Gastroesophageal sphincter (tissue), 4 donors: ENCODE data around the gene PI4KA. TPM values are rescaled to one million over a fixed set of nuclear protein-coding genes. Genes with fewer than 3 reads are reported as not detected.

Experiments
- ATAC-seq: fragments of 150-250 bp; one replicate; pipeline ENCODE4 v1.9.1; 2016; ENCODE audit warnings: mild to moderate bottlenecking, moderate library complexity
- H3K27ac ChIP-seq, 4 donors: fragments of 200-600 bp; sonication (generic) in 3 of 4; 1 replicate in 3 of 4; 2 replicates in 1 of 4; pipeline ENCODE4 v1.5.1; 2016 to 2019
- H3K27me3 ChIP-seq: fragments of 200-600 bp; sonication (generic); one replicate; pipeline ENCODE4 v1.5.1; 2019
- H3K36me3 ChIP-seq, 2 donors: fragments of 200-600 bp; sonication (generic); one replicate each; pipeline ENCODE4 v1.5.1; 2019; ENCODE audit warnings: control low read depth in 1 of 2
- H3K4me1 ChIP-seq, 3 donors: fragments of 200-600 bp; sonication (generic); 1 replicate in 2 of 3; 2 replicates in 1 of 3; pipeline ENCODE4 v1.5.1; 2016 to 2019; ENCODE audit warnings: control low read depth in 2 of 3
- H3K4me3 ChIP-seq, 2 donors: fragments of 200-600 bp; sonication (generic); one replicate each; pipeline ENCODE4 v1.5.1; 2019; ENCODE audit warnings: mild to moderate bottlenecking in 1 of 2, moderate library complexity in 1 of 2
- H3K9me3 ChIP-seq, 3 donors: fragments of 200-600 bp; sonication (generic); one replicate each; pipeline ENCODE4 v1.5.1; 2017 to 2019; ENCODE audit warnings: control low read depth in 2 of 3
- CTCF ChIP-seq, 4 experiments: fragments of 200-600 bp in 2 of 4; fragments of 450-650 bp in 2 of 4; sonication (generic) in 1 of 4; IDR thresholded peaks; one replicate each; pipeline ENCODE4 v1.5.1; 2017 to 2019; ENCODE audit warnings: antibody characterized with exemption in 4 of 4, mild to moderate bottlenecking in 2 of 4, moderate library complexity in 2 of 4
- EP300 ChIP-seq: sonication (generic); formaldehyde crosslinking; IDR thresholded peaks from one replicate; pipeline ENCODE4 v1.6.1; 2017; ENCODE audit warnings: antibody characterized with exemption, mild to moderate bottlenecking
- POLR2A ChIP-seq, 2 donors: fragments of 450-650 bp; IDR thresholded peaks; one replicate each; pipeline ENCODE4 v1.6.1; 2017; ENCODE audit warnings: antibody characterized with exemption in 2 of 2, mild to moderate bottlenecking in 2 of 2, moderate library complexity in 1 of 2
- POLR2AphosphoS5 ChIP-seq: sonication (generic); formaldehyde crosslinking; IDR thresholded peaks from one replicate; pipeline ENCODE4 v1.6.1; 2017; ENCODE audit warnings: antibody characterized with exemption
- WGBS, 2 donors: methylation state at CpG; one replicate each; pipeline ENCODE4 v1.1.5; 2018; ENCODE audit warnings: low coverage in 1 of 2; 5-methylcytosine and 5-hydroxymethylcytosine counted together
- total RNA-seq, 4 donors: library from RNA; depleted of rRNA; stranded (reverse); fragments of >200 nt; gene quantifications; one replicate each; pipeline ENCODE4 v1.1.0, GENCODE V29; 2016

The PI4KA gene
- total RNA-seq, result 100 to 1,000 TPM in 2 of 4 donors, 10 to 100 TPM in 2; 45.7 to 113 (median 87.5) TPM

DNA sequence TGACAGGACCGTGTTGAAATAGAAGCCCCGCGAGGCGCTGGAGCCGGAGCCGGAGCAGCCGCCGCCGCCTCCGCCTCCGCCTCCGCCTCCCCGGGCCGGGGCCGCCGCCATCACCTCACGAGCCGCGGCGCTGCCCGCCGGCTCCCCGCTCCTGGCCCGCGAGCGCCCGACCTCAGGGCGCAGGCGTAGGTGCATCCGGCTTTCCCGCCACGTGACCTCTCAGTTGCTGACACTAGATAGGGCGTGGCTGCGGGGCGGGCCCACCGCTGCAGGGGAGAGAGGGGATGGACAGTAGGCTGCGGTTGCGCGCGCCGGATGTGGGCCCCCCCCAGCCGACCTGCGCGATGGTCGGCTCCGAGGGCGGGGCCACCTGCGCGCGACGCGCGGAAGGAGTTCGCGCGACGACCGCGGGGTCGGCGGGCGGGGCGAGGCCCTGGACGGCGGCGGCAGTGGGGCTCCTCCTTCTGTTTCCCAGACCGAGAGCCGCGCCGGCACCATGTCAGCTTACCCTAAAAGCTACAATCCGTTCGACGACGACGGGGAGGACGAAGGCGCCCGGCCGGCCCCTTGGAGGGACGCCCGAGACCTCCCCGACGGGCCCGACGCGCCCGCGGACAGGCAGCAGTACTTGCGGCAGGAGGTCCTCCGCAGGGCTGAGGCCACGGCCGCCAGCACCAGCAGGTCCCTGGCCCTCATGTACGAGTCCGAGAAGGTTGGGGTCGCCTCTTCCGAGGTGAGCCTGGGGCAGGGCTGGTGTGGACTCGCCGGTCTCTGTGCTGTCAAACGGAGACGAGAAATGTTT lies at the start of gene PI4KA, which contains the start of gene SNAP29:
PI4KA (minus strand) TSS at position 197 of the 802 bp plus-strand sequence; CDS start at position 111, 86 bp downstream.
SNAP29 (plus strand) TSS at position 393 of the 802 bp plus-strand sequence; CDS start at position 497, 104 bp downstream.
- TF ChIP-seq CTCF (IDR thresholded peaks at IDR 0.05) (peak in 2 of 4 experiments; percentile 30 to 53), EP300 (no peak), POLR2A (IDR thresholded peaks at IDR 0.05) (peak; percentile 72 to 91), POLR2AphosphoS5 (peak; percentile 66)
- peak; percentile 98 for ATAC-seq
- H3K4me1 ChIP-seq, result peaks cover 3 to 79% (median 9%) of the 10 kb centered on the region in 3 donors
- 0 to 1% methylated on average over 8 to 25 of the region's 100 CpGs for WGBS, 2 donors
- H3K27me3 ChIP-seq, result no peaks in the 10 kb centered on the region
- peak within 1 kb of the TSS; percentile 80 to 96 (median 94) for H3K27ac ChIP-seq
- peaks cover 0 to 14% of the 10 kb centered on the region in 2 donors for H3K36me3 ChIP-seq
- H3K9me3 ChIP-seq, result no peaks in the 10 kb centered on the region
- peak within 1 kb of the TSS; percentile 85 to 92 for H3K4me3 ChIP-seq

- TF ChIP-seq POLR2A (IDR thresholded peaks at IDR 0.05), result no peak
- no peak for TF ChIP-seq CTCF (IDR thresholded peaks at IDR 0.05)
- no peak for TF ChIP-seq POLR2AphosphoS5
- no peak for TF ChIP-seq EP300
- ATAC-seq, result no peak
- WGBS, 2 donors, result 72 to 79% methylated on average over 3 of the region's 3 CpGs
Measured at GRCh38 chr22:20906387-20906767, 47.8 kb upstream of the PI4KA start.

DNA sequence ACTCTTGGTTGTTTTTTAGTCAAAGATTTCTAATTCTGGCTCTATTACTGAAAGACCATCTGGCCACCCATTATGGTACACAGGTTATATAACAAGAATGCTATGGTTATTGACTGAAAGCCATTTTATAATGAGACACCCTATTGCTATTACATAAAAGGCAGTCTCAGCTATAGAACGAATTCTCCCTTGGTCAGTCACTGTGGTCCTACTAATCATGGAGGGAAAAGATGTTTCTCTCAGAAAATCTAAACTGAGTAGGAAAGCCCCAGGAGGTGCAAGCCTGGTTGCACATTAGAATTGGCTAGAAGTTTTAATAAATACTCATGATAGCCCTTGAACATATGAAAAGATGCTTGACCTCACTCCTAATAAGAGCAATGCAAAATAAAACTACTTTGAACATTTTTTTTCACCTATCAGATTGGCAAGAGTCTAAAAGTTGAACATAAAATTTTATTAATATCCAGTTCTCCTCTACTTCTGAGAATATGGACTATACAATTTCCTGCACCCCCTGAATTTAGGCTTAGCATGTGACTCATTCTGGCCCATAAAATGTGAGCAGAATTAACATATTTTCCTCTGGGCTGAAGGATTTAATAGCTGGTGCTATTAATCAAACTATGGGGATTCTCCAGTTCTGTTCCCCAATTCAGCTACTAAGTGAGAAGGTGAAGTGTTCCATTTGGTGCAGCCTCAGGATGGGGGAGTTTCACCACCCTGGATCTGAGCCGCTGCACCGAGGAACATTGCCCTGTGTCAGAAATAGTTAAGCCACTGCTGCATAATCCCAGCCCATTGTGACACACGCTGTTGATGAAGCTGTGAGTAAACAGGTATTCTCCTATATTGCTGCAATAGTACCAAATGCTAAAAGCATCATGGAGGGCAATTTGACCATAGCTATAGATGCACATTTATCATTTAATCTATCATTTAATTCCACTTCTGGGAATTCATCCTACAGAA lies 47.1 kb upstream of the PI4KA start:
- ATAC-seq, result no peak
- no peaks in the 10 kb centered on the region for H3K4me1 ChIP-seq
- WGBS, 2 donors, result 58 to 67% methylated on average over 3 to 4 of the region's 4 CpGs
- no peaks in the 10 kb centered on the region for H3K36me3 ChIP-seq
- no peak overlapping the region for H3K4me3 ChIP-seq
- H3K27me3 ChIP-seq, result no peaks in the 10 kb centered on the region
- H3K27ac ChIP-seq, result no peak overlapping the region
- TF ChIP-seq POLR2AphosphoS5 (no peak), POLR2A (IDR thresholded peaks at IDR 0.05) (no peak)
- H3K9me3 ChIP-seq, result no peaks in the 10 kb centered on the region

More at GRCh38 chr22:20906387-20906767, 47.8 kb upstream of the PI4KA start:
- no peaks in the 10 kb centered on the region for H3K4me1 ChIP-seq
- H3K36me3 ChIP-seq, result no peaks in the 10 kb centered on the region
- no peaks in the 10 kb centered on the region for H3K9me3 ChIP-seq
- H3K27me3 ChIP-seq, result no peaks in the 10 kb centered on the region
- no peak overlapping the region for H3K4me3 ChIP-seq
- no peak overlapping the region for H3K27ac ChIP-seq

DNA sequence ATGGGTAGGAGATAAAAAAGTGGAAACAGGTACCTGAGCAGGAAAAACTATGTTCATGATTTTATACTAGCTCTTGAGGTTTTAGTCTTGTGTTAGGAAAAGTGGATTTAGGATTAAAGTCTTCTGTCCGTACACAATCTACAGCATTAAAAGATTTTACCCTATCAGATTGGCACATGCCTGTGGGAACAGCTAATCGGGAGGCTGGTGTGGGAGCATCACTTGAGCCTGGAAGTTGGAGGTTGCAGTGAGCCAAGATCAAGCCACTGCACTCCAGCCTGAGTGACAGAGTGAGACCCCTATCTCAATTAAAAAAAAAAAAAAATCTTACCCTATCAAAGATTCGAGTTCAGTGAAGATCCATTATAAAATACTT lies 46.4 kb upstream of the PI4KA start:
- ATAC-seq, result no peak
- H3K27ac ChIP-seq, result no peak overlapping the region
- no peaks in the 10 kb centered on the region for H3K9me3 ChIP-seq
- H3K36me3 ChIP-seq, result no peaks in the 10 kb centered on the region
- no peaks in the 10 kb centered on the region for H3K4me1 ChIP-seq
- TF ChIP-seq POLR2AphosphoS5 (no peak), CTCF (IDR thresholded peaks at IDR 0.05) (no peak), POLR2A (IDR thresholded peaks at IDR 0.05) (no peak), EP300 (no peak)
- 63 to 67% methylated on average over 2 to 3 of the region's 3 CpGs for WGBS, 2 donors
- no peak overlapping the region for H3K4me3 ChIP-seq
- H3K27me3 ChIP-seq, result no peaks in the 10 kb centered on the region
